ENCODE results near the gene CSF1.
"Not testable (repeated sequence)": the region's sequence is repeated elsewhere in the genome, so short reads cannot be mapped to it uniquely, and the experiment has no call there.

The CSF1 gene

GRCh38 chr1:109931911-109932636, 21.4 kb downstream of the CSF1 start:
- Mint-ChIP-seq H3K27me3 (no peaks in the 10 kb centered on the region), H3K9me3 (peaks cover 18% of the 10 kb centered on the region), H3K36me3 (peaks cover 7% of the 10 kb centered on the region), H3K4me1 (no peaks in the 10 kb centered on the region), H3K27ac (no peak overlapping the region), H3K4me3 (no peak overlapping the region)

- Mint-ChIP-seq H3K27me3 (no peaks in the 10 kb centered on the region), H3K9me3 (peaks cover 19% of the 10 kb centered on the region), H3K4me3 (no peak overlapping the region), H3K4me1 (no peaks in the 10 kb centered on the region), H3K36me3 (peaks cover 5% of the 10 kb centered on the region), H3K27ac (no peak overlapping the region)
These were observed 22.0 kb downstream of the CSF1 start for GRCh38 chr1:109932679-109933078.

GRCh38 chr1:109933856-109934711, 23.4 kb downstream of the CSF1 start:
- H3K9me3 Mint-ChIP-seq: peaks cover 24% of the 10 kb centered on the region
- H3K27ac Mint-ChIP-seq: no peak overlapping the region
- H3K4me3 Mint-ChIP-seq: no peak overlapping the region
- peaks cover 5% of the 10 kb centered on the region for H3K36me3 Mint-ChIP-seq
- H3K4me1 Mint-ChIP-seq: no peaks in the 10 kb centered on the region
- H3K27me3 Mint-ChIP-seq: no peaks in the 10 kb centered on the region

GRCh38 chr1:109935451-109935900, 24.8 kb downstream of the CSF1 start:
- peaks cover 7% of the 10 kb centered on the region for H3K36me3 Mint-ChIP-seq
- no peaks in the 10 kb centered on the region for H3K27me3 Mint-ChIP-seq
- no peak overlapping the region for H3K27ac Mint-ChIP-seq
- peaks cover 29% of the 10 kb centered on the region for H3K9me3 Mint-ChIP-seq
- no peak overlapping the region for H3K4me3 Mint-ChIP-seq
- no peaks in the 10 kb centered on the region for H3K4me1 Mint-ChIP-seq

GRCh38 chr1:109937738-109938137, 27.1 kb downstream of the CSF1 start:
- H3K9me3 Mint-ChIP-seq: peaks cover 29% of the 10 kb centered on the region
- peaks cover 5% of the 10 kb centered on the region for H3K36me3 Mint-ChIP-seq
- no peaks in the 10 kb centered on the region for H3K27me3 Mint-ChIP-seq
- no peaks in the 10 kb centered on the region for H3K4me1 Mint-ChIP-seq
- H3K27ac Mint-ChIP-seq: no peak overlapping the region
- no peak overlapping the region for H3K4me3 Mint-ChIP-seq

GRCh38 chr1:109938556-109938955, 27.9 kb downstream of the CSF1 start:
- no peak overlapping the region for H3K27ac Mint-ChIP-seq

GRCh38 chr1:109942434-109942833, 31.8 kb downstream of the CSF1 start:
- H3K27me3 Mint-ChIP-seq: no peaks in the 10 kb centered on the region
- H3K9me3 Mint-ChIP-seq: peaks cover 12% of the 10 kb centered on the region
- peaks cover 5% of the 10 kb centered on the region for H3K4me1 Mint-ChIP-seq
- no peak overlapping the region for H3K27ac Mint-ChIP-seq
- no peak overlapping the region for H3K4me3 Mint-ChIP-seq
- H3K36me3 Mint-ChIP-seq: peaks cover 2% of the 10 kb centered on the region

More at GRCh38 chr1:109938556-109938955, 27.9 kb downstream of the CSF1 start:
- H3K4me3 Mint-ChIP-seq: no peak overlapping the region
- no peaks in the 10 kb centered on the region for H3K27me3 Mint-ChIP-seq
- no peaks in the 10 kb centered on the region for H3K4me1 Mint-ChIP-seq
- peaks cover 29% of the 10 kb centered on the region for H3K9me3 Mint-ChIP-seq
- H3K36me3 Mint-ChIP-seq: peaks cover 5% of the 10 kb centered on the region

- Mint-ChIP-seq H3K36me3 (peaks cover under 1% of the 10 kb centered on the region), H3K4me3 (no peak overlapping the region), H3K4me1 (peaks cover 5% of the 10 kb centered on the region), H3K27ac (peak overlapping the region; percentile 43), H3K9me3 (peaks cover 2% of the 10 kb centered on the region), H3K27me3 (no peaks in the 10 kb centered on the region)
These were observed 33.9 kb downstream of the CSF1 start for GRCh38 chr1:109944541-109944940.

- Mint-ChIP-seq H3K27ac (no peak overlapping the region), H3K4me3 (no peak overlapping the region), H3K4me1 (peaks cover 5% of the 10 kb centered on the region), H3K9me3 (no peaks in the 10 kb centered on the region), H3K27me3 (no peaks in the 10 kb centered on the region), H3K36me3 (no peaks in the 10 kb centered on the region)
These were observed 35.9 kb downstream of the CSF1 start for GRCh38 chr1:109946511-109946910.

- H3K9me3 Mint-ChIP-seq: no peaks in the 10 kb centered on the region
- H3K27ac Mint-ChIP-seq: no peak overlapping the region
- no peak overlapping the region for H3K4me3 Mint-ChIP-seq
- H3K27me3 Mint-ChIP-seq: no peaks in the 10 kb centered on the region
- H3K36me3 Mint-ChIP-seq: no peaks in the 10 kb centered on the region
- peaks cover 5% of the 10 kb centered on the region for H3K4me1 Mint-ChIP-seq
These were observed 37.1 kb downstream of the CSF1 start for GRCh38 chr1:109947582-109948284.

GRCh38 chr1:109948285-109948630, 37.6 kb downstream of the CSF1 start:
- Mint-ChIP-seq H3K36me3 (no peaks in the 10 kb centered on the region), H3K4me3 (no peak overlapping the region), H3K4me1 (peaks cover 5% of the 10 kb centered on the region), H3K27ac (no peak overlapping the region), H3K9me3 (no peaks in the 10 kb centered on the region), H3K27me3 (no peaks in the 10 kb centered on the region)

- no peaks in the 10 kb centered on the region for H3K4me1 Mint-ChIP-seq
- no peaks in the 10 kb centered on the region for H3K27me3 Mint-ChIP-seq
- no peak overlapping the region for H3K4me3 Mint-ChIP-seq
- H3K9me3 Mint-ChIP-seq: no peaks in the 10 kb centered on the region
- no peaks in the 10 kb centered on the region for H3K36me3 Mint-ChIP-seq
- no peak overlapping the region for H3K27ac Mint-ChIP-seq
These were observed 39.4 kb downstream of the CSF1 start for GRCh38 chr1:109950038-109950437.

GRCh38 chr1:109950509-109950908, 39.9 kb downstream of the CSF1 start:
- H3K36me3 Mint-ChIP-seq: no peaks in the 10 kb centered on the region
- H3K9me3 Mint-ChIP-seq: no peaks in the 10 kb centered on the region
- no peaks in the 10 kb centered on the region for H3K27me3 Mint-ChIP-seq
- H3K27ac Mint-ChIP-seq: no peak overlapping the region
- no peak overlapping the region for H3K4me3 Mint-ChIP-seq
- H3K4me1 Mint-ChIP-seq: no peaks in the 10 kb centered on the region

GRCh38 chr1:109951501-109951900, 40.9 kb downstream of the CSF1 start:
- H3K9me3 Mint-ChIP-seq, H3K36me3 Mint-ChIP-seq, H3K4me3 Mint-ChIP-seq, H3K4me1 Mint-ChIP-seq, H3K27ac Mint-ChIP-seq, H3K27me3 Mint-ChIP-seq: not testable (repeated sequence)

GRCh38 chr1:109954041-109954512, 43.4 kb downstream of the CSF1 start:
- no peak overlapping the region for H3K27ac Mint-ChIP-seq
- no peaks in the 10 kb centered on the region for H3K36me3 Mint-ChIP-seq
- H3K4me1 Mint-ChIP-seq: no peaks in the 10 kb centered on the region
- no peaks in the 10 kb centered on the region for H3K27me3 Mint-ChIP-seq
- no peak overlapping the region for H3K4me3 Mint-ChIP-seq
- no peaks in the 10 kb centered on the region for H3K9me3 Mint-ChIP-seq

- no peaks in the 10 kb centered on the region for H3K36me3 Mint-ChIP-seq
- H3K27me3 Mint-ChIP-seq: no peaks in the 10 kb centered on the region
- no peaks in the 10 kb centered on the region for H3K9me3 Mint-ChIP-seq
- no peak overlapping the region for H3K27ac Mint-ChIP-seq
- no peaks in the 10 kb centered on the region for H3K4me1 Mint-ChIP-seq
- H3K4me3 Mint-ChIP-seq: no peak overlapping the region
These were observed 49.0 kb downstream of the CSF1 start for GRCh38 chr1:109959632-109959973.

Measured in activated naive CD4-positive, alpha-beta T cell treated with anti-CD3 and anti-CD28 coated beads, Interleukin-2, amount 50 U/mL, for 24 hours (primary cell).